RWPE2 (cell line): ENCODE data around the gene UBE2J2.

Experiments
- ATAC-seq: fragments of 200-7000 bp; cut with Tn5 transposase; 3 replicates; pipeline ENCODE4 v1.9.1; 2021; ENCODE audit warnings: low read depth
- DNase-seq: peaks from one replicate; pipeline ENCODE4 v3.0.0-alpha.2; 2020; ENCODE audit warnings: low spot score
- H3K27ac ChIP-seq: fragments of 450-650 bp; 2 replicates; pipeline ENCODE4 v1.5.1; 2017; ENCODE audit warnings: mild to moderate bottlenecking; ENCODE audit not compliant: poor library complexity, severe bottlenecking
- H3K27me3 ChIP-seq: fragments of 250-450 bp; sonication (Bioruptor Pico); 2 replicates; pipeline ENCODE4 v1.5.1; 2021; ENCODE audit warnings: mild to moderate bottlenecking, moderate library complexity; ENCODE audit not compliant: insufficient read depth, poor library complexity, severe bottlenecking
- H3K36me3 ChIP-seq: fragments of 250-450 bp; sonication (Bioruptor Pico); 2 replicates; pipeline ENCODE4 v1.5.1; 2020; ENCODE audit warnings: low read depth, mild to moderate bottlenecking, moderate library complexity
- H3K4me1 ChIP-seq: fragments of 250-450 bp; sonication (Bioruptor Pico); 2 replicates; pipeline ENCODE4 v1.5.1; 2021; ENCODE audit warnings: mild to moderate bottlenecking, moderate library complexity; ENCODE audit not compliant: insufficient read depth, poor library complexity, severe bottlenecking
- H3K4me3 ChIP-seq: fragments of 250-450 bp; sonication (Bioruptor Pico); 2 replicates; pipeline ENCODE4 v1.5.1; 2021; ENCODE audit warnings: mild to moderate bottlenecking, moderate library complexity; ENCODE audit not compliant: severe bottlenecking
- H3K9me3 ChIP-seq: fragments of 250-450 bp; sonication (Bioruptor Pico); 2 replicates; pipeline ENCODE4 v1.5.1; 2021; ENCODE audit warnings: mild to moderate bottlenecking, moderate library complexity; ENCODE audit not compliant: severe bottlenecking
- CTCF ChIP-seq: fragments of 450-650 bp; IDR thresholded peaks from one replicate; pipeline ENCODE4 v1.5.1; 2017; ENCODE audit warnings: mild to moderate bottlenecking, moderate library complexity; ENCODE audit not compliant: poor library complexity, severe bottlenecking

UBE2J2 gene

GRCh38 chr1:1241588-1242219 lies 31.9 kb downstream of the UBE2J2 start:
- Histone ChIP-seq H3K27ac (no peak overlapping the region), H3K36me3 (no peaks in the 10 kb centered on the region), H3K27me3 (no peaks in the 10 kb centered on the region), H3K4me1 (peaks cover 10% of the 10 kb centered on the region), H3K4me3 (no peak overlapping the region), H3K9me3 (no peaks in the 10 kb centered on the region)
- no peak for TF ChIP-seq CTCF
- DNase-seq (no peak), ATAC-seq (no peak)

- ATAC-seq, result peak; percentile 22; the same call in 2 of the 3 replicates
- H3K9me3 ChIP-seq, result no peaks in the 10 kb centered on the region
- DNase-seq, result no peak
- peaks cover 10% of the 10 kb centered on the region for H3K4me1 ChIP-seq
- no peak overlapping the region for H3K4me3 ChIP-seq
- H3K27ac ChIP-seq, result no peak overlapping the region
- TF ChIP-seq CTCF, result no peak
- no peaks in the 10 kb centered on the region for H3K36me3 ChIP-seq
- H3K27me3 ChIP-seq, result no peaks in the 10 kb centered on the region
Measured at GRCh38 chr1:1240822-1241587, 32.6 kb downstream of the UBE2J2 start.

GRCh38 chr1:1240348-1240732 lies 33.3 kb downstream of the UBE2J2 start:
- TF ChIP-seq CTCF, result no peak
- Histone ChIP-seq H3K36me3 (no peaks in the 10 kb centered on the region), H3K27me3 (no peaks in the 10 kb centered on the region), H3K27ac (no peak overlapping the region), H3K4me3 (no peak overlapping the region), H3K4me1 (peaks cover 10% of the 10 kb centered on the region), H3K9me3 (no peaks in the 10 kb centered on the region)
- DNase-seq (no peak), ATAC-seq (no peak)

GRCh38 chr1:1239614-1240347 lies 33.9 kb downstream of the UBE2J2 start:
- ATAC-seq (no peak), DNase-seq (no peak)
- Histone ChIP-seq H3K4me1 (peaks cover 10% of the 10 kb centered on the region), H3K4me3 (no peak overlapping the region), H3K27me3 (no peaks in the 10 kb centered on the region), H3K36me3 (no peaks in the 10 kb centered on the region), H3K9me3 (no peaks in the 10 kb centered on the region), H3K27ac (no peak overlapping the region)
- no peak for TF ChIP-seq CTCF
